Activated CD8-positive, alpha-beta memory T cell treated with anti-CD3 and anti-CD28 coated beads for 1 hour (primary cell): ENCODE measurements around the gene HIBADH.

Experiments
- DNase-seq, 2 donors: peaks; one replicate each; pipeline ENCODE4 v3.0.0-alpha.2; 2020; ENCODE audit warnings: low read depth in 1 of 2; ENCODE audit errors: extremely low read depth in 1 of 2

HIBADH gene

DNA sequence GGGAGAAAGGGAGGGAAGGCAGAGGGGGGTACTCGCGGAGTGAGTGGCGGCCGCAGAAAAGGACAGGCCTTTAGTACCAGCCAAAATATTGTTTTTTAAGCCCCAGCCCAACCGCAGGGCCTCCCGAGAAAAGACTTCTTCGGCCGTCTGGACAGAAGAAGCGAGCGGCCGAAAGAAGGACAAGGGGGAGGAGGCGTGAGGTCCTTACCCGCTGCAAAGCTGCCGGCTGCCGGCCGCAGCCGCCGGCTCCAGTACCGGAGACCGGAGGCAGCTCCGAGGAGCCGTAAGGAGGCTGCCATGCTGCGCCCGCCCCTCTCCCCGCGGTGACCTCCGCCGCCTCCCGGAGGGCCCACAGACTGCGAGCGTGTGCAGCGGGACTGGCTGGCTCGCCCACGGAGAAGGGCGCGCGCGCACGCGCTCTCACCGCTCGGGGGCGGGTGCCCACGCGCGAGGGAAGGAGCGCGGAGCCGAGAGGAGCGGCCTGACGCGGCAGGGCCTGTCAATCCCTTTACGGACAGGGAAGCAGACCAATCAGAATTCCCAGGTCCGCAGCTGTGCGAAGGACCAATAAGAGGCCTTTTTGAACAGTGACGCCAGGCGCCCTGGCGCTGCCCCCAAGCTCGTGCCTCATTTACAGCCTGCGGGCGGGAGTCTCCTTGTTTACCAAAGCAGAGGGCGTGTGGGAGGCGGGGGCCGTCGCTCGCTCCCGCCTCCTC is at the start of gene HIBADH:
HIBADH (minus strand) TSS at position 394 of the 716 bp plus-strand sequence; CDS start at position 299, 95 bp downstream.
- DNase-seq: peak; percentile 90 to 95

DNA sequence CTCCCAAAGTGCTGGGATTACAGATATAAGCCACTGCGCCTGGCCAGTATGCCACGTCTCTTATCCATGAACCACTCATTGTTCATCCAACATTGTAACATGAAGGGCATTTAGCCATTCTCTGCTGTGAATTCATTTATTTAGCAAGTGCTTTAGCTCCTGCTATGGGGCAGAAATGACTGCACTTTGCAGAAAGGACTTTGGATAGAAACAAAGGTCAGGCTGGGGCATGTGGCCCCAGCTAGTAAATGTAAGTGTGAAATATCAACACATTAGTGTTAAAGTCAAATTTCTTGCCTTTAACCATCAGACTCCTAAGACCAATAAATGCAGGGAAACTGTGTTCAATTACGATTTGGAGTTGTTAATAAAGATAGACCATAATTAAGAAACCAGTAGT is 49.5 kb upstream of the HIBADH start:
- DNase-seq: no peak

DNA sequence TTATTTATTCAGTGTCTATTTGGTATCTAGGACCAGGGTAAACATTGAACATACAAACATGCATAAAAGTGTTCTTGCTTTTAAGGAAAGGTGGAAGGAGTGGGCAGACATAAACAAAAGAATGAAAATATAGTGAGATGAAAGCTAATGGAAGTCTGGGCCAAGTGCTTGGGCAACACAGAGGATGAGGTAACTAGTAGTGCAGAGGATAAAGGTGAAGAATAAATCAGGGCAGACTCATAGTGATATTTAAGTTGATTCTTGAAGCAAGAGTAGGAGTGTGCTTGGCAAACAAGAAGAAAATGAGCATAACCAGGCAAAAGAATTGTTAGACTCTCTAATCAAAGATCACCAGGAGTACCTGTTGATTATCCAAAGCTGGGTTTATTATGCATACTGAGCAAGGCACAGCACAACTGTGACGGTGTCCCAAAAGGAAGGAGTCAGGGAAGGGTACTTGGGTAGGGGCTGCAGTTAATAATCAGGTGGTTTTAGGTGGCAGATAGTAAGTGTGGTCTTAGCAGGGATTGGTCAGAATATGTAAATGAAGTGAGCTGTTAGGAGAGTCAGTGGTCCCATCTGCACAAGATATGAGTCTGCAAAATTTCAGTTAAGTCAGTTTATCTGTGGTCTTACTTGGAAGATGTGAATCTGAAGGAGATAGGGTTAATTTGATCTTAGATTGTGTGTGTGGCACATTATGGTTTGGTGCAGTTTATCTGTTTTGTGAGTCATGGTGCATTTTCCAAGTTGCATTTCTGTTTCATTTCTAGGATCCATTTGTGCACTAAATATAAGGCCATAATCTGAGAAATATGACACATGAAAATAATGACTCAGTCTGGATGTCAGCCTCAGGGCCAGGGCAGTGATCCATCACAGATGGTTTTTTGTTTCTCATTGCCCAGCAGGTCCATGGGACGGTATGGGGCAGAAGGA is 46.7 kb upstream of the HIBADH start:
- DNase-seq: no peak

DNA sequence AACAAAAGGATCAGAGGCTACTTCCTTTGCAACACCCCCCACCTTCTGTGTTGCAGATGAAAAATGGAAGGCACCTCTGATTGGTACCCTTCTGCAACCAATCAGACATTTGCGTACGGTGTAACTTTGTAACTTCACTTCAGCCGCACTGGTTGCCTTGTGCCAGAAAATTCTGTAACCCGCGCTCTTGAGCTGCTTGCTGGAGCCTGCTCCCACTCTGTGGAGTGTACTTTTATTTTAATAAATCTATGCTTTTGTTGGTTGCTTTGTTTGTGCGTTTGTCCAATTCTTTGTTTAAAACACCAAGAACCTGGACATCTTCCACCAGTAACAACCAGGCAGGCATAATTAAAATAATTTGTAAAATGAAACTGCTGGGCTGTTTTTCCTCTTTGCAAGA is 45.8 kb upstream of the HIBADH start:
- DNase-seq: no peak

- DNase-seq: no peak
These were observed 42.5 kb upstream of the HIBADH start for GRCh38 chr7:27705200-27705594.

DNA sequence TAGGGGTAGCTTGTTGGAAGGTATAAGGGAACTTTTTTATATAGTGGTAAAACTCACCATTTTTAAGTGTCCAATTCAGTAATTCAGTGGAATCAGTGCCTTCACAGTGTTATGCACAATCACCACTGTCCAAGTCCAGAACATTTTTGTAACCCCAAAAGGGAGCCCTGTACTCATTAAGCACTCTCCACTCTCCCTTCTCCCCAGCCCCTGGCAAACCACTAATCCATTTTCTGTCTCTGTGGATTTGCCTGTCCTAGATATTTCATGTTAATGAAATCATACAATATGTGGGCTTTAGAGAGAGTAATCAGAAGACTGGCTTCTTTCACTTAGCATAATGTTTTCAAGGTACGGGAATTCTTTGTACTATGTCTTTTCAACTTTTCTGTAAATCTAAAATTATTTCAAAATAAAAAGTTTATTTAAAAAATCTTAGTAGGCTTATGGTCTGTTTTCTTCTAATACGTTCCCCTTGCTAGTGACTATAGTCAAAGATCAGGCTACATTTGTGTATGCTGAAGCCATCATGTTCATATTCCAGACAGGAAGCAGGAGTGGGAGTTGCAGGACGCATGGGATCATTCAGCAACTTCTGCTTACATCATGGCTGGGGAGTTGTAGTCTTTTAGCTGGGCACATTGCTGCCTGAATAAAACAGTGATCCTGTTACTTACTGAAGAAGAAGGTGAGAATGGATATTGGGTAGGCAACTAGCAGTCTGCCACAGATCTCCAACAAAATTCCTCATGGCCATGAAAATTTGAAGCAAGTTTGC is 41.9 kb upstream of the HIBADH start:
- DNase-seq: no peak

- no peak for DNase-seq
These were observed 40.5 kb upstream of the HIBADH start for GRCh38 chr7:27703181-27703580.

GRCh38 chr7:27700501-27700900 is 37.8 kb upstream of the HIBADH start:
- DNase-seq: no peak

GRCh38 chr7:27699751-27700150 is 37.1 kb upstream of the HIBADH start:
- DNase-seq: no peak

- no peak for DNase-seq
These were observed 35.3 kb upstream of the HIBADH start for GRCh38 chr7:27697861-27698430.

DNA sequence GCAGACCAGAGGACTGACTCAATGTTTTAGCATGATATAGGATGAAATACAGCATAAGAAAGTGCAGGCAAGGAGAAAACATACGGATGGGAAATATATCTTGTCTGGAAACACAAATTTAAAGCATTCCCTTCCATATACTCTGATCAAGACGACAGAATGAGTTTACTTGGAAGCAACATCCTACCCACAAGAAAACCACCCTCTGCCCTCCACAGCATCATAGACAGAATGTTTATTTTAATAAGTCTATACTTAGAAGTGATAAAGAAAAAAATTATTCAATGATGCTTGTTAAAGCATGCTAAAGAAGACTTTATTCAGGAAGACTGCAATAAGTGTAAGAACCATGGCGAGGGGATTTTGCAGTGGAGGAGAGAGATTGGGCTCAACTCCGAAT is 32.4 kb upstream of the HIBADH start:
- no peak for DNase-seq

DNA sequence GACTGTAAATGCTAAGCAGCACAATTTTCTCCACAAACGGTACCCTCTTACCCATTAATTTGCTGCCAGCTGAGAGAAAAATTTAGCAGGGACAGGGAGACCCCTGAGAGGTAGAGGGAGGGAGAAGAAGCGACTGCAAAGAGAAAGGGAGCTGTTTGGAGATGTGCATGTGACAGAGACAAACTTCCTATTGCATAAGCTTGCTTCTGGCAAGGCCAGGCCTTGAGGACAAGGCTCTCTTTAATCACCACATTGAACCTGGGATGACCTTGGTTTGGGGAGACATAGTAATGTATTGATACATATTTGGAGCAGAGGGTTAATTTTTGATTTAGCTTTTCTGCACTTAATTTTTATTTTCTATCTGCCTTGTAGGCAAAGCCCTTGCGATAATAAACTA is 31.1 kb upstream of the HIBADH start:
- DNase-seq: no peak

DNA sequence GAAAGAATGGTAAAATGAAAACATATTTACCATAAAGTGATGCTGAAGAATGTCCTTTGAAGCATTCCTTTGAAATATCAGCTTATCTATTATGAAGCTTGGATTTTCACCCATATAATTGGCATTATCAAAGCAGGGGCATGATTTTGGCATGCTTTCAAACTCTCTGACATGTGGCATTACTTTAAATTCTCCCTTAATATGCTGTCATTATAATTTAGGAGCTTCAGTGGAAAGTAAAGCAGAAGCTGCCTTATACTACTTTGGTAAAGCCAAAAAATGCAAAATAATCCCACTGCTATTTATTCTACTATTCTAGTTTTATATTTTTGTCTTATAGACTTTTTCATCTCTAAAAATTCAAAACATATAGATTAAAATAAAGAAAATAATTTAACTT is 28.0 kb upstream of the HIBADH start:
- DNase-seq: no peak

- no peak for DNase-seq
These were observed 27.0 kb upstream of the HIBADH start for GRCh38 chr7:27689591-27690164.

GRCh38 chr7:27689150-27689549 is 26.5 kb upstream of the HIBADH start:
- DNase-seq: no peak

DNA sequence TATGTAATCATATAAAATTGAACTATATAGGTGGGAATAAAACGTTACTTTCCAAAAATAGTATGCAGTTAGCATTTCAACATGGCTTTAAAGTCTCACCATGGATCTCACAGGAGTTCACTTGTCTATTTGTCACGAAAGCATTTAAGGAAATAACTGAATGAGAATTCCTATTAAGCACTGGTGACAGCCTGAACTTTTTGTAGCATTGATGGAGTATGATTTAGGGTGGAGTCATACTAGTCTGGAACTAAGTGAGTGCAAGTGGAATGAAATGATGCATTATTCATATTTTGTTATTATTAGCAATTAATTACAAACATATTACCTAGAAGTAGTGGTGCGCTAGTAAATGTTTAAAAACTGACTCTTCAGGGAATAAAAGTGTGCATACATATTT is 26.0 kb upstream of the HIBADH start:
- no peak for DNase-seq

- DNase-seq: no peak
These were observed 25.4 kb upstream of the HIBADH start for GRCh38 chr7:27688056-27688455.

GRCh38 chr7:27686315-27686714 is 23.6 kb upstream of the HIBADH start:
- no peak for DNase-seq

DNA sequence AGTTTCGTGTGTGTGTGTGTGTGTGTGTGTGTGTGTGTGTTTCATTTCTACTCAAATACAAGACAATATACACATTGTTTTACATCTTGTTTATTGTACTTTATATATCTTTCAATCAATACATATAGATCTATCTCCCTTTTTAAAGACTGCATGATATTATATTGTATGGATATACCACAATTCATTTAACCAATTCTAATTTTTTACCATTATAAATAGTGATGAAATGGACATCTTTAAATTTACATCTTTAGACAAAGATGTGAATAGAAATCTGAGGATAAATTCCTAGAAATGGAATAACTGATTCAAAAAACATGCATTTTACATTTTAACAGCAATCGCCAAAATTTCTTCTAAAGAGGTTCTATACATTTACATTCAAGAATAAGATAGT is 23.2 kb upstream of the HIBADH start:
- DNase-seq: no peak

DNA sequence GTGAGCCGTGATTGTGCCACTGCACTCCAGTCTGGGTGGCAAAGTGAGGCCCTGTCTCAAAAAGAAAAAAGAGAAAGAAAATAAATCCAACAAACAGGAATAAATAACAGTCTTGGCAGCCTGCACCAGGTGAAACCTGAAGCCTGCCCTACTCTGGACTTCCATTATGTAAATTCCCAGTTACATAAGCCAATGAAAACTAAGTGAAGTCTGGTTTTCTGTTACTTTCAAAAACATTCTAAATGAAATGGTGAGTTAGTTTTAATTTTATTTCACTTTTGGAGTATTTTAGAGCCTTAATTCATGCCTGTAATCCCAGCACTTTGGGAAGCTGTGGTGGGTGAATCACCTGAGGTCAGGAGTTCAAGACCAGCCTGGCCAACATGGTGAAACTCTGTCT is 22.5 kb upstream of the HIBADH start:
- no peak for DNase-seq

DNA sequence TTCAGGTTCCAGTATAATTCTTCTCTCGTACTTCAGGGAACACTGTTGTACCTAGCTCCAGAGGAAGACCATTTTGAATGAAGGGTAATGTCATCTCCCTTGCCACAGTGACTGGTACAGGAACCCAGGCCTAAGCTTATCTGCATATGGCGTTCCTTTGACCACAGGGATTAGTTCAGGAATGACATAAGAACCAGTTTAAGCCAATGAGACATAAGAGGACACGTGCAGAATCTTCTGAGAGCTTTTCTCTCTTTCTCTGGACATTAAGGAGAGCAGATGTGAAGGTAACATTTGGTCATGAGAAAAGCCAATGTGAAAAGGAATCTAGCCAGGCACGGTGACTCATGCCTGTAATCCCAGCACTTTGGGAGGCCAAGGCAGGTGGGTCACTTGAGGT is 21.8 kb upstream of the HIBADH start:
- DNase-seq: no peak
